ENCODE results near the gene U2AF2.

U2AF2 gene

GRCh38 chr19:55695511-55696290, 40.9 kb downstream of the U2AF2 start:
- Mint-ChIP-seq H3K9me3 (no peaks in the 10 kb centered on the region), H3K4me3 (no peak overlapping the region), H3K4me1 (peaks cover 2% of the 10 kb centered on the region), H3K27ac (no peak overlapping the region), H3K36me3 (peaks cover 30% of the 10 kb centered on the region), H3K27me3 (no peaks in the 10 kb centered on the region)
- no peak for ATAC-seq (ENCODE audit: low read depth)
- no peak for DNase-seq (ENCODE audit: low spot score in 2 of 2)

GRCh38 chr19:55696301-55697068, 41.6 kb downstream of the U2AF2 start:
- no peak for DNase-seq (ENCODE audit: low spot score in 2 of 2)
- Mint-ChIP-seq H3K27me3 (no peaks in the 10 kb centered on the region), H3K4me1 (peaks cover 2% of the 10 kb centered on the region), H3K27ac (no peak overlapping the region), H3K4me3 (no peak overlapping the region), H3K9me3 (no peaks in the 10 kb centered on the region), H3K36me3 (peaks cover 27% of the 10 kb centered on the region)
- no peak for ATAC-seq (ENCODE audit: low read depth)

GRCh38 chr19:55697069-55697440, 42.2 kb downstream of the U2AF2 start:
- Mint-ChIP-seq H3K27ac (no peak overlapping the region), H3K36me3 (peaks cover 27% of the 10 kb centered on the region), H3K4me3 (no peak overlapping the region), H3K9me3 (no peaks in the 10 kb centered on the region), H3K27me3 (no peaks in the 10 kb centered on the region), H3K4me1 (peaks cover 2% of the 10 kb centered on the region)
- DNase-seq (ENCODE audit: low spot score in 2 of 2) (no peak), ATAC-seq (ENCODE audit: low read depth) (no peak)

- Mint-ChIP-seq H3K36me3 (peaks cover 27% of the 10 kb centered on the region), H3K4me1 (peaks cover 2% of the 10 kb centered on the region), H3K9me3 (no peaks in the 10 kb centered on the region), H3K27me3 (no peaks in the 10 kb centered on the region), H3K4me3 (no peak overlapping the region), H3K27ac (no peak overlapping the region)
- no peak for ATAC-seq (ENCODE audit: low read depth)
- no peak for DNase-seq (ENCODE audit: low spot score in 2 of 2)
Observed at GRCh38 chr19:55697698-55698097, 42.9 kb downstream of the U2AF2 start.

GRCh38 chr19:55698256-55698655, 43.4 kb downstream of the U2AF2 start:
- H3K4me3 Mint-ChIP-seq: no peak overlapping the region
- peaks cover 27% of the 10 kb centered on the region for H3K36me3 Mint-ChIP-seq
- no peaks in the 10 kb centered on the region for H3K27me3 Mint-ChIP-seq
- no peak for DNase-seq (ENCODE audit: low spot score in 2 of 2)
- H3K9me3 Mint-ChIP-seq: no peaks in the 10 kb centered on the region
- peaks cover 2% of the 10 kb centered on the region for H3K4me1 Mint-ChIP-seq
- H3K27ac Mint-ChIP-seq: no peak overlapping the region
- no peak for ATAC-seq (ENCODE audit: low read depth)

- H3K36me3 Mint-ChIP-seq: peaks cover 26% of the 10 kb centered on the region
- H3K27ac Mint-ChIP-seq: no peak overlapping the region
Observed at GRCh38 chr19:55699221-55699620, 44.4 kb downstream of the U2AF2 start.

GRCh38 chr19:55700813-55701212, 46.0 kb downstream of the U2AF2 start:
- peaks cover 18% of the 10 kb centered on the region for H3K36me3 Mint-ChIP-seq
- no peak for ATAC-seq (ENCODE audit: low read depth)

More at GRCh38 chr19:55699221-55699620, 44.4 kb downstream of the U2AF2 start:
- Mint-ChIP-seq H3K27me3 (no peaks in the 10 kb centered on the region), H3K4me1 (peaks cover 5% of the 10 kb centered on the region), H3K4me3 (no peak overlapping the region), H3K9me3 (no peaks in the 10 kb centered on the region)
- ATAC-seq (ENCODE audit: low read depth): no peak
- no peak for DNase-seq (ENCODE audit: low spot score in 2 of 2)

GRCh38 chr19:55702131-55702627, 47.3 kb downstream of the U2AF2 start:
- ATAC-seq (ENCODE audit: low read depth) (no peak), DNase-seq (ENCODE audit: low spot score in 2 of 2) (no peak)
- H3K4me3 Mint-ChIP-seq: no peak overlapping the region
- H3K9me3 Mint-ChIP-seq: no peaks in the 10 kb centered on the region
- H3K4me1 Mint-ChIP-seq: peaks cover 11% of the 10 kb centered on the region
- no peak overlapping the region for H3K27ac Mint-ChIP-seq
- H3K36me3 Mint-ChIP-seq: peaks cover 13% of the 10 kb centered on the region
- no peaks in the 10 kb centered on the region for H3K27me3 Mint-ChIP-seq

More at GRCh38 chr19:55700813-55701212, 46.0 kb downstream of the U2AF2 start:
- DNase-seq (ENCODE audit: low spot score in 2 of 2): no peak
- Mint-ChIP-seq H3K4me1 (peaks cover 11% of the 10 kb centered on the region), H3K27me3 (no peaks in the 10 kb centered on the region), H3K9me3 (no peaks in the 10 kb centered on the region), H3K4me3 (no peak overlapping the region), H3K27ac (peak overlapping the region; percentile 79)

GRCh38 chr19:55703790-55704215, 49.0 kb downstream of the U2AF2 start:
- H3K27me3 Mint-ChIP-seq: no peaks in the 10 kb centered on the region
- H3K9me3 Mint-ChIP-seq: no peaks in the 10 kb centered on the region
- DNase-seq (ENCODE audit: low spot score in 2 of 2) (peak; percentile 38 to 57), ATAC-seq (ENCODE audit: low read depth) (peak; percentile 60)
- H3K4me3 Mint-ChIP-seq: peak overlapping the region; percentile 24
- H3K27ac Mint-ChIP-seq: no peak overlapping the region
- H3K36me3 Mint-ChIP-seq: peaks cover 8% of the 10 kb centered on the region
- peaks cover 14% of the 10 kb centered on the region for H3K4me1 Mint-ChIP-seq

GRCh38 chr19:55704494-55705245, 49.8 kb downstream of the U2AF2 start:
- Mint-ChIP-seq H3K27me3 (no peaks in the 10 kb centered on the region), H3K4me3 (no peak overlapping the region), H3K36me3 (peaks cover 8% of the 10 kb centered on the region), H3K9me3 (no peaks in the 10 kb centered on the region), H3K4me1 (peaks cover 14% of the 10 kb centered on the region), H3K27ac (no peak overlapping the region)
- ATAC-seq (ENCODE audit: low read depth): peak; percentile 22
- no peak for DNase-seq (ENCODE audit: low spot score in 2 of 2)

GRCh38 chr19:55705972-55706371, 51.1 kb downstream of the U2AF2 start:
- H3K27ac Mint-ChIP-seq: no peak overlapping the region
- no peak overlapping the region for H3K4me3 Mint-ChIP-seq
- peaks cover 3% of the 10 kb centered on the region for H3K36me3 Mint-ChIP-seq

GRCh38 chr19:55711719-55712118, 56.9 kb downstream of the U2AF2 start:
- Mint-ChIP-seq H3K4me1 (peaks cover 9% of the 10 kb centered on the region), H3K27ac (no peak overlapping the region), H3K36me3 (peaks cover 2% of the 10 kb centered on the region), H3K4me3 (no peak overlapping the region), H3K27me3 (peaks cover 1% of the 10 kb centered on the region), H3K9me3 (peaks cover 3% of the 10 kb centered on the region)
- no peak for ATAC-seq (ENCODE audit: low read depth)
- DNase-seq (ENCODE audit: low spot score in 2 of 2): no peak

More at GRCh38 chr19:55705972-55706371, 51.1 kb downstream of the U2AF2 start:
- ATAC-seq (ENCODE audit: low read depth) (no peak), DNase-seq (ENCODE audit: low spot score in 2 of 2) (no peak)
- Mint-ChIP-seq H3K4me1 (peaks cover 12% of the 10 kb centered on the region), H3K9me3 (no peaks in the 10 kb centered on the region), H3K27me3 (no peaks in the 10 kb centered on the region)

GRCh38 chr19:55712804-55713631, 58.2 kb downstream of the U2AF2 start:
- H3K4me1 Mint-ChIP-seq: peaks cover 6% of the 10 kb centered on the region
- DNase-seq (ENCODE audit: low spot score in 2 of 2) (no peak), ATAC-seq (ENCODE audit: low read depth) (no peak)
- peaks cover 3% of the 10 kb centered on the region for H3K9me3 Mint-ChIP-seq
- peaks cover 2% of the 10 kb centered on the region for H3K36me3 Mint-ChIP-seq
- H3K27ac Mint-ChIP-seq: peak overlapping the region; percentile 82
- H3K27me3 Mint-ChIP-seq: peaks cover 10% of the 10 kb centered on the region
- no peak overlapping the region for H3K4me3 Mint-ChIP-seq
